ENCODE data around the gene UBE2E2.

UBE2E2 gene

DNA sequence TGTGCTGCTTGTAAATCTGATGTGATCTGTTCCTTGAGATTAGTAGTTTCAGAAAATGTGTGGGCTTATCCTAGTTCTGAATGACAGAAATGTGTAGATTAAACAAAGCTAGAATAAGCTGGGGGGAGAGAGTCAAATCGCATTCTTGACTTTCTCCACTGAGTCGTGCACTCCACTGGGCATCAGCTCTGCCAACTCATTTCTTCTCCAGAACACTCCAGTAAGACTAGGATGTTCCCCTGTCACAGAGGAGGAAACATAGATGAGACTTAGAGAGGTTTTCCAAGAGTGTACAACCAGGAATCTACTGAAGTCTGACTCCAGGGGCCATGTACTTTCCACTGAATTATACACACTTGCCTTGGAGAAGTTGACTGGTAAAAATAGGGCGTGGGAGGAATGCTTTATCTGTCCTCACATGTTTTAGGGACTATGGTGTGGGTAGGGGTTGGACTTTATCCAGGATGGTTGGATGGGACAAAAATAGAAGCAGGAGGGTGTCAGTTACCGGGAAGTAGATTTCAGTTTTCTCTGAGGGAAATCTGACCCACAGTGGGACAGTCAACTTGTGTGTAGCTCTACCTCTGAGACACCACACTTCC is 298.2 kb downstream of the UBE2E2 start:
- no peak overlapping the region for H3K4me3 ChIP-seq (ENCODE audit: low read depth, low read length)

DNA sequence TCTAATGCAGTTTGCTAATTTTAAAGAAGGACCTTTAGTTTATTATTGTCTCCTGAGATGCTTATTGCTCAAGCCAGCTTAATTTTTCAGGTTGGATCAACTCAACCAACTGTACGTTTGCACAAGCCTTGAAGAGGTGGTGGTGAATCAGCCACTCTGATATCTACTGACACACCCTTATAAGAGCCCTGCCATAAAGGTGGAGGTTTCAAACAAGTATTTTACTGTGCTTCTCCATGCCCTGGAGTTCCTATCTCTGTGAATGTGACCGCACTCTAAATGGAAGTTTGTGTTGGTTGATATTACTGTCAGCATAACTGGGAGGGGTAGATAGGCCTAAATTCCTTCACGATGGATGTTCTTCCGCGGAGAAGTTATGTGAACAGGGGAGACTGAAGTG is 305.3 kb downstream of the UBE2E2 start:
- no peak overlapping the region for H3K4me3 ChIP-seq (ENCODE audit: low read depth, low read length)

DNA sequence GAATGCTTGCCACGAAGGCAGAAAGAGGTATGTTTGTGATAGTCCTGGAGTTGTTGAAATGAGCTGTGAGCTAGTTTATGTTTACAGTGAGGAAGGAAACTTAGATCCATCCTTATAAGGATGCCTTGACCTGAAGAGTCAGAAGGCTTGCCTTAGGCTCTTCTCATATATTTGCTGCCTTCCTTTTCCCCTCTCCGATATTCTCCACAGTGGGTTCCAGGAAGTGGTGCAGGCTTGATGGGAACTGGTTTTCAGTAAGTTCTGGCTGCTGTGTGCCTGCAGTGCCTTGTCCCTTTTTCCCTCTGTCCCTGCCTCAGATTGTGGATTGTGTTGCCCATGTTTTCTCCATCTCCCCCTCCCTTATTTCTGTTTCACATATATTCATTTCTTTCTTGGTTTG is 315.3 kb downstream of the UBE2E2 start:
- no peak overlapping the region for H3K4me3 ChIP-seq (ENCODE audit: low read depth, low read length)

DNA sequence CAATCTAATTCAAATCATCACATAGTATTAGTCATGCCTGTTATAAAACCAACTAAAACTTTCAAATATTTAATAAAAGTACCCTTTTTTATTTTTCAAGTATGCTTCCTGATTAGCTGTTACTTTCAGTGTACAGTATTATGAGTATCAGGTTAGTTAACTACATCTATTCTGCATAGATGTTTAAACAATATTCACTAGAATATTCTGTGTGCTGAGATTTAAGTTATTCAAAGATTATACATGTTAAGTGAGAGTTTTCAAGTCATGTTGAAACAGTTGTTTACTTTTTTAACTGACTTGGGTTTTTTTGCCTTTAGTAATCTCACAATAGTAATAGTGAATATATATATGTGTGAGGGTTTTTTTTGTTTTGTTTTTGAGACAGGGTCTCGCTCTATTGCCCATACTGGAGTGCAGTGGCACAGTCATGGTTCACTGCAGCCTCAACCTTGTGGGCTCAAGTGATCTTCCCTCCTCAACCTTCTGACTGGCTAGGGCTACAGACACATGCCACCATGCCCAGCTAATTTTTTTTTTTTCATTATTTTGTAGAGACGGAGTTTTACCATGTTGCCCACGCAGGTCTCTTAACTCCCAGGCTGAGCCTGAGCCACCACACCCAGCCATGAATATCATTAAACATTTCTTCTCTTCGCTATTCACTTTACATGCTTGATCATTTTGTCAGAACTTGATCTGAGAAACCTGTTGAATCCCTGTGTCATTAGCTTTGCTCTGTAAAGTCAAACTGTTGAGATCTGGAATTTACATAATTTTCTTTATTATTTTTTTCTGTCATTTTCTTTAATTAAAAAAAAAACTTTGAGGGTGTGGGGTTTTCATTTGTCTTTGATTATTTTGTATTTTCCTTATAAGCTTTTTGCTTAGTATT is 316.4 kb downstream of the UBE2E2 start:
- H3K4me3 ChIP-seq (ENCODE audit: low read depth, low read length): no peak overlapping the region

DNA sequence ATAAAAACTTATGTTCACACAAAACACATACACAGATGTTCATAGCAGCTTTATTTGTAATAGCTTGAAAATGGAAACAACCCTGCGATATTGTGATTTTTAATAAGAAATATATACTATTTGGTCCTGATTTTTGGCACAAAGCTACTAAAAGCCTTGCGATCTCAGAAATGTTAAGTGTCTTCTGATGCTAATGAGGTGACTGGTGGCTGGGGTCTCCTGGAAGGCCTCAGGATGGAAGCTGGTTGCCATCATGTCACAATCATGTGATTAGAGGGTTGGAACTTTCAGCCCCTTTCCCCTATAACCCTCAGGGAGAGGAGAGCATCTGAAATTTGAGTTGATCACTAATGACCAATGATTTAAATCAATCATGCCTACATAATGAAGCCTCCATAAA is 324.2 kb downstream of the UBE2E2 start:
- H3K4me3 ChIP-seq (ENCODE audit: low read depth, low read length): no peak overlapping the region

DNA sequence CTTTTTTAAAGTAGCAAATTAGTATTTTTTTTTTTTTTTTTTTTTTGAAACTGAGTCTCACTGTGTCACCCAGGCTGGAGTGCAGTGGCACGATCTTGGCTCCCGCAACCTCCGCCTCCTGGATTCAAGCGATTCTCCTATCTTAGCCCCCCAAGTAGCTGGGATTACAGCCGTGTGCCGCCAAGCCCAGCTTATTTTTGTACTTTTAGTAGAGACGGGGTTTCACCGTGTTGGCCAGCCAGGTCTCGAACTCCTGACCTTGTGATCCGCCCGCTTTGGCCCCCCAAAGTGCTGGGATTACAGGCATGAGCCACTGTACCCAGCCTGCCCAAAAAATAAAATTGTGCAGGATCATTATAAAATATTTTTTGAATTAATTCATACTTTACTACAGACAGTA is 330.5 kb downstream of the UBE2E2 start:
- H3K4me3 ChIP-seq (ENCODE audit: low read depth, low read length): no peak overlapping the region

DNA sequence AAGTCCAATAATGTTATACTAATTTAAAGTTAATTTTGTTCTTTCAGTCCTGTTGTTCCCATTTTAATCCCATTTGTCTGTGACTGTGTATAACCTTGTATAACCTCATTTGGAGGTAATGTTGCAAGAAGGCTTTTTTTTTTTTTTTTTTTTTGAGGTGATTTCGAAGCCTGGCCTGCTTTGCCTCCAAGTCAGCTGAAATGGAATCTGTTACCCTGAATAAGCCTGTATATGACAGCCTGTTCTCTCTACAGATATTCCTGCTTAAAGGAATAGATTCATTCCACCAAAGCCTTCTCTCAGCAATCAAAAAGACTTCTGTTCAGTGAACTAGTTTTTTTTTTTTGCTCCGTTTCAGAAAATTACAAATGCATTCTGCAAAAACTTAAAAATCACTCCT is 330.9 kb downstream of the UBE2E2 start:
- H3K4me3 ChIP-seq (ENCODE audit: low read depth, low read length): no peak overlapping the region

DNA sequence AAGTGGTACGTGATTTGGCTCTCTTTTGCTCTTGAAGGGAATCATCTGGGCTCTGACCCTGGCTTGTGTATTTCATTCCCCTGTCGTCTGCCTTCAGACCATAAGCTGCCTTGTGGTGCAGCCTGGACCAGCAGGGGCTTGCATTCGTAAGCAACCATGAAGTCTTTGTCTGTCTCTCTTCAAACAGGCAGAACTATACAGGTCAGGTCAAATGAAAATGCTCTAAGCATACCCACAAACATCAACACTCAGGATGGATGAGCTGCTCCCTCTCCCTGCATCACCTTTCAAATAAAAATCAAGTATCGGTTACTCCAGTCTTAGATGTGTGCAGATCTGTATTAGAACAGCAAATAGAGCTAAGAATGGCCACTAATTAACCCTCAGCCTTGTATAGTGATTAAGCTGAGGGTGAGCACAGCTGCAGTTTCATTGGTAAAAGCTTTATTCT is 334.0 kb downstream of the UBE2E2 start:
- H3K4me3 ChIP-seq (ENCODE audit: low read depth, low read length): no peak overlapping the region

DNA sequence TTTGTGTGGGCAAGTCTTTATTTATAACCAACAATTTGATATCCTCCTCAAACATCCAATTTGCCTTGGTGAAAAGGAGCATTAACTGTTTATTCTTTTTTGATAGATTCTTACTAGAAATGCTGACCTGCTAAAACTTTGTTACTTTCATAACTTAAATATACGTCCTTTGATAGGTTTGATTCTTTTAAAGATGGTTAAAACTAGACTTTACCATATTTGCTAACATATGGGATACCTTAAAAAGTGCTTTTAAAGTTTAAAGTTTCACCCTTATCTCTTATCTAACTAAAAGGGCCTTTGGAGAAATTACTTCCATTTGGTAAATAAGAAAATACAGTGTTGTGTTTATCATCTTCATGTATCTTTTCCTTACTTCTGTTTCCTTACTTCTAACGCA is 336.1 kb downstream of the UBE2E2 start:
- no peak overlapping the region for H3K4me3 ChIP-seq (ENCODE audit: low read depth, low read length)

DNA sequence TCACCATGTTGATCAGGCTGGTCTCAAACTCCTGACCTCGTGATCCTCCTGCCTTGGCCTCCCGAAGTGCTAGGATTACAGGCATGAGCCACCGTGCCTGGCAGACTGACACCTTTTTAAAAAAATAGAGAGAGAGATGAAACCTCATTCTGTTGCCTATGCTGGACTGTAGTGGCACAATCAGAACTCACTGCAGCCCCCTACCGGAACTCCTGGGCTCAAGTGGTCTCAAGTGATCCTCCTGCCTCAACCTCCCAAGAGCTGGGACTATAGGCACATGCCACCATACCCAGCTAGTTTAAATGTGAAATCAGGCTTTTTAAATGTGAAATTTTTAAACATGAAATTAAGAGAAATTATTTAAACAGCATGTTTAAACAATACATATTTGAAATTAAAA is 337.5 kb downstream of the UBE2E2 start:
- H3K4me3 ChIP-seq (ENCODE audit: low read depth, low read length): no peak overlapping the region

DNA sequence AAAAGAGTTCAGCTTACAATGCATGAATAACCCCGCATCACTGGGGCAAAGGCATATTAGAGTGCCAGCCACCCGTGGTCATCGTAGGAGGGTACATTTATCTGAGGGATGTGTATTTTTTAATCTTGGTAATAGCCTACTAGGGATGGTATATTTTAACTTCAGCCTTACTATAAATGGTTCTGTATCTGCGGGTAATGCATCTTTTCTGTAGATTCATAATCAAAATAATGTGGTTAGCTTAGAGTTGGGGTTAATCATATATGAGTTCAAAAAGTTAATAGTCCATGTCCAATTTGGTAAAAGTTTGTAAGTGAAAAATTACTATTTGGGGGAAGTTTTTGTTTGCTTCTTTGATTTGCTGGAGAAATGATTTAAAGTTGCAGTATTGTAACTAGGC is 339.0 kb downstream of the UBE2E2 start:
- H3K4me3 ChIP-seq (ENCODE audit: low read depth, low read length): no peak overlapping the region

DNA sequence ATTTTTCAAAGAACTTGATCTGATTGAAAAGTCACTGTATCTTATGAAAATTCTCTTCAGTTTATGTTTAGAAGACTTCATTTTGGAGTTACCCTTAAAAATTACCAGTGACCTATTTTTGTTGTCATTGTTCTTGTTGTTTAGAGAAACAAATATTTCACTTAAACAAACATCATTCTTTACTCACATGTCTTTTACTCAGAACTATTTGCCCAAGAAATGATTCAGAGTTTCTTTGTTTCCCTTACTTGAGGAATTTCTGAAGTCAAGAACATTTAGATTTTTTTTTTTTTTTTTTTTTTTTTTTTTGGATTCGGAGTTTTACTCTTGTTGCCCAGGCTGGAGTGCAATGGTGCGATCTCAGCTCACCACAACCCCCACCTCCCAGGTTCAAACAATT is 343.1 kb downstream of the UBE2E2 start:
- H3K4me3 ChIP-seq (ENCODE audit: low read depth, low read length): no peak overlapping the region

DNA sequence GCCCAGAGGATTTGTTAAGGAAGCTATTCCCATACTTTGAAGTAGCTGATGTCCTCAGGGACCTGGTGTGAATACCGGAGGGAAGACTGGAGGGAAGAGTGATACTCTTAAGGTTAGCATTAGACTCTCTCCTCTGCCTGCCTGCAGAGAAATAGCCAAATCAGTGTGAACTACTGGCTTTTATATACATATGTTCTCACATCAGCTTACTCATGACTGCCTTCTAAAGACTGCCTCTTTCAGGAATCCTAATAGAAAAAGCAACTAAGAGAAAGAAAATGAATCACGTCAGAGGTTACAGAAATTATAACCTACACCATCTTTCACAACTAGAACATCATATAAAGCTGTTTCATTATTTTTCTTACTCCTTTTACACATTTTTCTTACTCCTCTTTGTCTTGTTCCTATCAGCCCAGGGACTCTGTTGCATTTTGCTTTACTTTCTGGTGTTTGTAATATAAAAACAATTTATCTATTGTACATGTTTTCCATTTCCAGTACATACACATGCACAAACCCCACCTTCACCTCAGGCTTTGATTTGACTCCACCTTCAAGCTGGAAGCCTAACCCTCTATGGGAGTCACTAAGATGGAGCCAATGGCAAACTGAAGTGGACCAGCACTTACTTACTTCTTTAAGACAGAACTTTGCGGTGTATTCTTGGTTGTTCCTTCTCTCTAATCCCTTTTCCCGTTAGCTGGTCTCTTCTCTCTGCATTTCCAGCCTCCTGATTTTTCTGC is 345.0 kb downstream of the UBE2E2 start:
- H3K4me3 ChIP-seq (ENCODE audit: low read depth, low read length): no peak overlapping the region

DNA sequence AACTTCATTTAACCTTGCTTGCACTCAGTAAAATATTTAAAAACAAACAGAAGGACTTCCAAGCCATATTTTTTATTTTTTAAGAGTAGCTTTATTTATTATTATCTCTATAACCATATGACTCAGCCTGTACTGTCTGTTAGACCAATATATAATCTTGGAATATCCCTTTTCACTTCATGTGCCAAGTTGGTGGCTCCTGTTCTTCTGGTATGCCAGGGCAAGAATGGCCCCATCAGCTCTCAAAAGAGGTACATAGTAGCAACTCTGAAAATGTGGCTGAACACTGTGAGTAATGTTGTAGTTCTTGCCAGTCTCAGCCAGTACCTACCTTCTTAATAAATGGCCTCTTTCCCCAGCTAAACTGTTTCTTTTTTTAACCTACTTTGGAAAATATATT is 345.6 kb downstream of the UBE2E2 start:
- H3K4me3 ChIP-seq (ENCODE audit: low read depth, low read length): no peak overlapping the region

DNA sequence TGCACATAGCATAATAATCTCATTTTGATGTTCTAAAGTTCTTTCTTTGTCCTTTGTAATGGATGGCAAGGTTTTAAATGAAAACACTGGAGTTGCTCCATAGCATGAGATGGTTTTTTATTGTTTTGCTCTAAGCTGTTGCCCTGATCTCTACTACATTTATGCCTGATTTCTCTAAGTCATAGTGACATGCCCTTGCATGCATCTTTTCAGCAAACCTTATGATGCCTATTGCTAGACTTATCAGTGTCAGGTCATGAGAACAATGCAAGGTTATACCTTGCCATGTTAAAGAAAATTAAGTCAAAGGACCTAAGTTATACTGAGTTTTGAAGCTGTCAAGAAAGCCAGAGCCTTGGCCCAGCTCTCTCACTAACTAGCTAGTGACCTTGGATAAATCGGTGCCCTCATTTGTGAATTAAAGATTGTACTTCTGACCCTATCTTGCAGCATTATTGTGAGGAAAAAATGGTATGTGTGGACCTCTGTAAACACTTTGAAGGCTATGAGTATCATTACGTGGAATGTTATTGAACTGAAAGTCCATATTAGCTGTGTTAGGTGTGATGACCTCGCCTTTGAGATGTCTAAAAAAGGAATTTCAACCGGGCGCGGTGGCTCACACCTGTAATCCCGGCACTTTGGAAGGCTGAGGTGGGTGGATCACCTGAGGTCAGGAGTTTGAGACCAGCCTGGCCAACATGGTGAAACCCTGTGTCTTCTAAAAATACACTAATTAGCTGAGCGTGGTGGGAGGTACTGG is 346.2 kb downstream of the UBE2E2 start:
- no peak overlapping the region for H3K4me3 ChIP-seq (ENCODE audit: low read depth, low read length)

DNA sequence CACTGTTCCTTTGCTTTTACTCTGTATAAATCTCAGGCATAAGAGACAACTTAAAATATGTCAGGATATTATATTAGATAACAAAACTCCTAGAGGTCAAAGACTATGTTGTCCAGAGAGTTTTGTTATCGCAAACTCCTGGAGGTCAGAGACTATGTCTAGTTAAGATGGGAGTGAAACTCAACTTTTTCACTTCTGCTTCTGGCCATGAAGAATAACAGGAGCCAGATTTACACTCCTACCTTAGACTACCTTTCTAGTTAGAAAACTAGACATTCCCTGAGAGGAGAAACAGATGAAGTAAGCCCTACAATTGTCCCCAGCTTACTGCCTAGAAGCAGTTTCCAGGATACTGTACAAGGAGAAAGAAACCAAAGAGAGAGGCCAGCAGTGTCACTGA is 347.3 kb downstream of the UBE2E2 start:
- H3K4me3 ChIP-seq (ENCODE audit: low read depth, low read length): no peak overlapping the region

DNA sequence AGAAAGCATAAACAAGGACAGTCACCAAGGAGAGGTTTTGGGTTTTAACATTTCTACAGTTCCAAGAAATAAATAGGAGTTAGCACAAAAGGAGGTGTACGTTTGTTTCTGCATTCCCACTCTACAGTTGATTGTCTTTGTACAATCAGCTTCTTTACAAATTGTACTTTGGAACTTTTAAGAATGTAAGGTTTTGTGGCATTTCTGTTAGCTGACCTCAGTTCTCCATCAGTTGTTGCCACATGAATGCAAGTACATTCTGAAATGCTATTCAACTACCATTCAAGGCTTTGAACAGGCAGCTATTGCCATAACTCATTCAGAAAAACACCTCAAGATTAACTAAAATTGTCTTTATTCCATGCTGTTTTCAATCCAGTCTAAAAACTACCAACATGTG is 349.4 kb downstream of the UBE2E2 start:
- H3K4me3 ChIP-seq (ENCODE audit: low read depth, low read length): no peak overlapping the region

DNA sequence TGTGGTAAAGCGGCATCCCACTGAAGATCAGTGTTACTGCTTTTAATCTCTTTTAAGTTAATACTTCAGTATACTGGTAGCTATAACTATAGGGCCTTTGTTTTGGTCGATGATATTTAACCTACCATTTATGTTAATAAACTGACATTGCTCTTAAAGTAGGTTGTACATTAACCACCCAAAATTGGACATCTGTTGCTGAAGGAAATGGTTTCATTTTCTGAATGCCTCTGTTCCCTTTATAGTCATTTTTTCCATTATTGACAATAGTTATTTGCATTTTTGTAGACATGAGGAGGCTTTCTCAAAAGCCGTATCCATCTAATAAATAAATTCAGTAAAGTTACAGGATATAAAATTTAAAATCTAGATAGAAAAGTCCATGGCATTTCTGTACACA is 350.2 kb downstream of the UBE2E2 start:
- no peak overlapping the region for H3K4me3 ChIP-seq (ENCODE audit: low read depth, low read length)

DNA sequence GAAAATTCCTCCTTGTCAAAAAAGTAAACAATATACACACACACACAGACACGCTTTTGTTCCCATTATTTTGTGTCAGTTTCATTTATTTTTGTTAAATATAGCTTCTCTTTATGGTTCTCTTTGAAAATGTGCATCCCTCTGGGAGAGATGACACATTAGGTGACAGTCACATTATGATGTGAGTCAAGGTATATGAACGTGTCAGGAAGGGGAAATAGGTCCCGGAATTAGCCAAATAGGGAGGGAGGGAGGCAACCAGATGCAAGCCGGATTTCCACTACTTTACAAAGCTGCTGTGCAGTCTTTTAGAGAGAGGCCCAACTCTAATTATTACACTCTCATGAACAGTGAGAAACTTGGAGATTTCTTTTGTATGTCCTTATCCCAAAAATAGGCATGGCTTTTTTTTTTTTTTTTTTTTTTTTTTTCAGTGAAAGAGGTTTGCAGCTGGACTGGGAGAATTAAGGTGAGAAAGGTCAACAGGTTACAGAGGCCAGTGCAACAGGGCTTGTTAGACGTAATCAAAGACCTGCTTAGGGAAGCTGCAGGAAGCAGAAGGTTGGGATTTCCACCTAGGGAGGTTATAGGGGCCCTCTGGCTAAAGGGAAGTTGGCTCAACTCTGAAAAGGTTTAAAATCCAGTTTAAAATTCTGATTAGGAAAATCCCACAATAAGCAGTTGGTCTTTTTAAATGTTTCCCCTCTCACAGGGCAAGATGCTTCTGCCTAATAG is 362.1 kb downstream of the UBE2E2 start:
- no peak overlapping the region for H3K4me3 ChIP-seq (ENCODE audit: low read depth, low read length)

DNA sequence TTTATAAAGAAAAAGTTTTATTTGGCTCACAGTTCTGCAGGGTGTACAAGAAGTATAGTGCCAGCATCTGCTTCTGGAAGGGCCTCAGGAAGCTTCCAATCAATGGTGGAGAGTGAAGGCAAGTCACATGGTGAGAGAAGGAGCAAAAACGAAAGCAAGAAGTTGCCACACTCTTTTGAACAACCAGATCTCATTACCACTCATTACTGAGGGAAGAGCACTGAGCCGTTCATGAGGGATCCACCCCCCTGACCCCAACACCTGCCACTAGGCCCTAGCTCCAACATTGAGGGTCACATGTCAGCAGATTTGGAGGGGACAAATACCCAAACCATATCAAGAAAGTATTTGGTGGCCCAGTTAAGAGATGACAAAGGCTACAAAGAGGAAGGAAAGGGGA is 363.4 kb downstream of the UBE2E2 start:
- H3K4me3 ChIP-seq (ENCODE audit: low read depth, low read length): no peak overlapping the region
